OCI-LY7 (cell line): ENCODE measurements around the gene PACS1. TPM values are rescaled to one million over a fixed set of nuclear protein-coding genes. Genes with fewer than 3 reads are reported as not detected.

Experiments used
- BruUV-seq: library from RNA; stranded (reverse); fragments of 400-500 nt; replicated peaks from 2 replicates; lab custom pipeline; 2021; lab: Mats Ljungman, UMichigan
- CTCF ChIA-PET: fragments of 300-600 bp; sonication (Branson Sonifier 250); formaldehyde crosslinking; loops from one replicate; lab custom pipeline; 2022; ENCODE audit warnings: antibody characterized with exemption; ENCODE audit not compliant: unreplicated experiment; lab: Charles Lee
- POLR2A ChIA-PET: fragments of 300-600 bp; sonication (Branson Sonifier 250); formaldehyde crosslinking; loops from one replicate; lab custom pipeline; 2022; ENCODE audit warnings: antibody characterized with exemption; lab: Charles Lee
- DNase-seq: peaks from one replicate; pipeline ENCODE4 v3.0.0-alpha.2; 2015; ENCODE audit warnings: low spot score
- H2AFZ ChIP-seq: fragments of 200-600 bp; sonication (generic), shearing (Covaris generic); 2 replicates; pipeline ENCODE4 v1.6.1; 2014; ENCODE audit warnings: mild to moderate bottlenecking, antibody characterized with exemption, low read length, moderate library complexity
- H3K27ac ChIP-seq: fragments of 200-600 bp; sonication (generic); 2 replicates; pipeline ENCODE4 v1.5.1; 2014; ENCODE audit warnings: mixed run types, low read depth, mild to moderate bottlenecking, moderate library complexity, low read length, inconsistent platforms; ENCODE audit not compliant: poor library complexity, severe bottlenecking
- H3K36me3 ChIP-seq: fragments of 200-600 bp; sonication (generic); 2 replicates; pipeline ENCODE4 v1.6.1; 2014; ENCODE audit warnings: mild to moderate bottlenecking, antibody characterized with exemption, low read length, moderate library complexity, mixed read lengths; ENCODE audit not compliant: insufficient read depth
- H3K4me1 ChIP-seq: fragments of 200-600 bp; sonication (generic); 2 replicates; pipeline ENCODE4 v1.5.1; 2014; ENCODE audit warnings: mild to moderate bottlenecking, low read length; ENCODE audit not compliant: insufficient read depth, poor library complexity, severe bottlenecking
- H3K4me2 ChIP-seq: fragments of 200-600 bp; sonication (generic); 2 replicates; pipeline ENCODE4 v1.6.1; 2014; ENCODE audit warnings: mild to moderate bottlenecking, low read length
- H3K4me3 ChIP-seq: fragments of 200-600 bp; sonication (generic); 2 replicates; pipeline ENCODE4 v1.5.1; 2014; ENCODE audit warnings: mild to moderate bottlenecking, low read depth, low read length; ENCODE audit not compliant: poor library complexity, severe bottlenecking
- H3K79me2 ChIP-seq: fragments of 200-600 bp; sonication (generic); 2 replicates; pipeline ENCODE4 v1.6.1; 2016; ENCODE audit warnings: low read depth, mild to moderate bottlenecking, low read length, moderate library complexity, mixed read lengths; ENCODE audit not compliant: insufficient read depth
- H3K9me2 ChIP-seq: fragments of 200-600 bp; sonication (generic); 2 replicates; pipeline ENCODE4 v1.6.1; 2016; ENCODE audit warnings: mild to moderate bottlenecking, low read length, mixed read lengths; ENCODE audit not compliant: insufficient read depth
- H3K9me3 ChIP-seq: fragments of 200-600 bp; sonication (generic); 2 replicates; pipeline ENCODE4 v1.6.1; 2014; ENCODE audit warnings: mild to moderate bottlenecking, mixed run types, low read length, mixed read lengths
- H4K20me1 ChIP-seq: fragments of 200-600 bp; sonication (generic); 2 replicates; pipeline ENCODE4 v1.6.1; 2014; ENCODE audit warnings: mild to moderate bottlenecking, antibody characterized with exemption, low read length, moderate library complexity, mixed read lengths; ENCODE audit not compliant: insufficient read depth
- CTCF ChIP-seq: fragments of 200-600 bp; sonication (generic); conservative IDR thresholded peaks from 2 replicates; pipeline ENCODE4 v1.5.1; 2014; ENCODE audit warnings: mild to moderate bottlenecking, antibody characterized with exemption, low read length, moderate library complexity, mixed read lengths
- EZH2phosphoT487 ChIP-seq: fragments of 200-600 bp; sonication (generic); IDR thresholded peaks from 2 replicates; pipeline ENCODE4 v1.6.1; 2018; ENCODE audit warnings: low read depth, borderline replicate concordance, mild to moderate bottlenecking, mixed run types, antibody characterized with exemption, low read length, moderate library complexity, mixed read lengths
- intact Hi-C: fragments of 100-400 bp; cut with micrococcal nuclease; formaldehyde crosslinking; loops from one replicate; pipeline ENCODE4 v1.10.0; 2022; ENCODE audit not compliant: unreplicated experiment
- total RNA-seq, 2 experiments: library from RNA; depleted of rRNA in 1 of 2; stranded (reverse); fragments of >200 nt in 1 of 2; shearing (Covaris generic) in 1 of 2; gene quantifications; 2 replicates each; pipeline ENCODE4 v1.2.3, GENCODE V29; 2014 to 2022

Gene PACS1
- total RNA-seq, 2 experiments from 2014 or later, result 23.7 to 52.5 TPM

GRCh38 chr11:66226101-66226500 lies 156.0 kb downstream of the PACS1 start:
- no peak for TF ChIP-seq EZH2phosphoT487
- no peak for TF ChIP-seq CTCF
- Histone ChIP-seq H3K9me3 (no peaks in the 10 kb centered on the region), H3K79me2 (no peaks in the 10 kb centered on the region), H3K36me3 (no peaks in the 10 kb centered on the region), H3K4me2 (no peak overlapping the region), H2AFZ (no peak overlapping the region), H3K4me1 (peaks cover 5% of the 10 kb centered on the region), H3K4me3 (no peak overlapping the region), H3K27ac (no peak overlapping the region), H4K20me1 (no peaks in the 10 kb centered on the region), H3K9me2 (no peaks in the 10 kb centered on the region)
- ChIA-PET POLR2A (interaction anchor here (0.6 to 1.2 kb wide), 2 partner anchors 146 to 180 kb away, joined by 3 read pairs; no protein-coding TSS in a partner anchor), CTCF (no interaction called here)
- BruUV-seq, result no TSS peak
- no peak for DNase-seq
- intact Hi-C loops, result no loop called here

GRCh38 chr11:66227700-66228099 lies 157.6 kb downstream of the PACS1 start:
- no peaks in the 10 kb centered on the region for H3K4me1 ChIP-seq
- POLR2A ChIA-PET, result no interaction called here
- H3K9me3 ChIP-seq, result no peaks in the 10 kb centered on the region
- H3K27ac ChIP-seq, result no peak overlapping the region
- no TSS peak for BruUV-seq
- H3K36me3 ChIP-seq, result no peaks in the 10 kb centered on the region
- H3K79me2 ChIP-seq, result no peaks in the 10 kb centered on the region
- DNase-seq, result no peak
- H3K9me2 ChIP-seq, result no peaks in the 10 kb centered on the region
- H2AFZ ChIP-seq, result no peak overlapping the region
- H3K4me2 ChIP-seq, result no peak overlapping the region
- H4K20me1 ChIP-seq, result no peaks in the 10 kb centered on the region
- CTCF ChIA-PET, result no interaction called here
- H3K4me3 ChIP-seq, result no peak overlapping the region
- intact Hi-C loops, result no loop called here
- TF ChIP-seq CTCF (no peak), EZH2phosphoT487 (no peak)

- ChIA-PET POLR2A (no interaction called here), CTCF (no interaction called here)
- H3K4me1 ChIP-seq, result no peaks in the 10 kb centered on the region
- H3K79me2 ChIP-seq, result no peaks in the 10 kb centered on the region
- H3K9me2 ChIP-seq, result no peaks in the 10 kb centered on the region
- no peak overlapping the region for H3K4me3 ChIP-seq
- H4K20me1 ChIP-seq, result no peaks in the 10 kb centered on the region
- no peaks in the 10 kb centered on the region for H3K36me3 ChIP-seq
- H3K4me2 ChIP-seq, result no peak overlapping the region
- H3K27ac ChIP-seq, result no peak overlapping the region
- DNase-seq, result no peak
- no peak overlapping the region for H2AFZ ChIP-seq
- no peaks in the 10 kb centered on the region for H3K9me3 ChIP-seq
- TF ChIP-seq EZH2phosphoT487 (no peak), CTCF (no peak)
- intact Hi-C loops, result no loop called here
- BruUV-seq, result no TSS peak
Measured at GRCh38 chr11:66228521-66228920, 158.4 kb downstream of the PACS1 start.
